Hepatocyte (in vitro differentiated cells): ENCODE results near the gene RAI1.

Experiments used
- EZH2 ChIP-seq: fragments of 200-600 bp; sonication (generic); IDR thresholded peaks from 2 replicates; pipeline ENCODE4 v1.6.1; 2016; ENCODE audit warnings: antibody characterized with exemption, mild to moderate bottlenecking, borderline replicate concordance
- TF ChIP-seq, protein P1 (sequence below): fragments of 200-600 bp; sonication (generic); IDR thresholded peaks from 2 replicates; pipeline ENCODE4 v1.5.1; 2016; ENCODE audit warnings: antibody characterized with exemption, mild to moderate bottlenecking; ENCODE audit not compliant: poor library complexity

- TF ChIP-seq, protein P1, sequence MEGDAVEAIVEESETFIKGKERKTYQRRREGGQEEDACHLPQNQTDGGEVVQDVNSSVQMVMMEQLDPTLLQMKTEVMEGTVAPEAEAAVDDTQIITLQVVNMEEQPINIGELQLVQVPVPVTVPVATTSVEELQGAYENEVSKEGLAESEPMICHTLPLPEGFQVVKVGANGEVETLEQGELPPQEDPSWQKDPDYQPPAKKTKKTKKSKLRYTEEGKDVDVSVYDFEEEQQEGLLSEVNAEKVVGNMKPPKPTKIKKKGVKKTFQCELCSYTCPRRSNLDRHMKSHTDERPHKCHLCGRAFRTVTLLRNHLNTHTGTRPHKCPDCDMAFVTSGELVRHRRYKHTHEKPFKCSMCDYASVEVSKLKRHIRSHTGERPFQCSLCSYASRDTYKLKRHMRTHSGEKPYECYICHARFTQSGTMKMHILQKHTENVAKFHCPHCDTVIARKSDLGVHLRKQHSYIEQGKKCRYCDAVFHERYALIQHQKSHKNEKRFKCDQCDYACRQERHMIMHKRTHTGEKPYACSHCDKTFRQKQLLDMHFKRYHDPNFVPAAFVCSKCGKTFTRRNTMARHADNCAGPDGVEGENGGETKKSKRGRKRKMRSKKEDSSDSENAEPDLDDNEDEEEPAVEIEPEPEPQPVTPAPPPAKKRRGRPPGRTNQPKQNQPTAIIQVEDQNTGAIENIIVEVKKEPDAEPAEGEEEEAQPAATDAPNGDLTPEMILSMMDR: no peak
- TF ChIP-seq EZH2: no peak
Measured at GRCh38 chr17:17760350-17760749, 79.1 kb downstream of the RAI1 start.
